Endothelial cell of umbilical vein (primary cell): Measurements from ENCODE around the gene FHIT.

Experiments
- CTCF ChIP-seq, 2 donors: IDR thresholded peaks; 1 replicate in 1 of 2; 2 replicates in 1 of 2; pipeline ENCODE4 v1.5.1; 2011; ENCODE audit warnings: low read length in 2 of 2, mild to moderate bottlenecking in 2 of 2, moderate library complexity in 2 of 2, control low read depth in 1 of 2, inconsistent platforms in 1 of 2, low read depth in 1 of 2; ENCODE audit not compliant: insufficient read depth in 1 of 2; ENCODE audit errors: extremely low read depth in 1 of 2
- EZH2 ChIP-seq: IDR thresholded peaks from 2 replicates; pipeline ENCODE4 v1.6.1; 2012; ENCODE audit warnings: borderline replicate concordance, low read depth, mild to moderate bottlenecking, moderate library complexity, low read length, inconsistent platforms; ENCODE audit not compliant: severe bottlenecking
- JUN ChIP-seq: IDR thresholded peaks from 2 replicates; pipeline ENCODE4 v1.6.1; 2011; ENCODE audit warnings: borderline replicate concordance, low read depth; ENCODE audit not compliant: insufficient read length, insufficient read depth
- POLR2A ChIP-seq: IDR thresholded peaks from 2 replicates; pipeline ENCODE4 v1.6.1; 2012; ENCODE audit warnings: low read depth, mild to moderate bottlenecking, control low read depth, low read length

- TF ChIP-seq CTCF (IDR thresholded peaks at IDR 0.05; ENCODE audit: extremely low read depth in 1 of 2, insufficient read depth in 1 of 2, low read depth in 1 of 2, low read length in 2 of 2): no peak
- TF ChIP-seq POLR2A: no peak
- TF ChIP-seq JUN: no peak
- no peak for TF ChIP-seq EZH2
Measured at GRCh38 chr3:61180206-61180605, 71.0 kb downstream of the FHIT start.
